Eye (tissue), 1 donor: ENCODE results near the gene MSRB1.
"Not testable (repeated sequence)": the region's sequence is repeated elsewhere in the genome, so short reads cannot be mapped to it uniquely, and the experiment has no call there.

Experiments used
- DNase-seq: peaks from one replicate; pipeline ENCODE4 v3.0.0-alpha.2; 2015

The MSRB1 gene

DNA sequence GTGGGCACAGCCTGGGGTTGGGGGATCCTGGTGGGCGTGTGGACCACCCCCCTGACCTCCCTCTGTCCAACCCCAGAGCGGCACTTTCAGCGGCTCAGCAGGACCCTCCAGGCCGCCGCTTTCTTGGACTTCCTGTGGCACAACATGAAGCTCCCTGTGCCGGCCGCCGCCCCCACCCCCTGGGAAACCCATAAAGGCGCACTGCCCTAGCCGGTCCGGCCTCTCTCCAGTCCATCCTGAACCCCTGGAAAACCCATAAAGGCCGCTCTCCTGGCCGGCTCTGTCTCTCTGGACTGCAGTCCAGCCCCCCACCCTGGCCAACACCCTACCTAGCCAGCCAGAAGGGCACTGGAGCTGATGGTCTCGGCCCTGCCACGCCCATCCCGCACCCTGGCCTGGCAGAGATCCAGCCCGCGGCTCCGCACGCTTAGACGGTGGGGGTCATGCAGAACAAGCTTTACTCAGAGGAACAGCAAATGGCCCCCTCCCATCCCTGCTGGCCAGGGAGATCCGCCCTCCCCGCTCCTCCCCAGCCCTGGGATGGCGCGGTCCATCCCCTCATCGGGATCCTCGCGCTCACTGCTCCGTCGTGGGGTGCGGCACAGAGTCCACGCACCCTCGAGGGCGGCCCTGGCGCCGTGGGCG is 35.6 kb upstream of the MSRB1 start:
- no peak for DNase-seq

GRCh38 chr16:1977875-1978268 is 34.9 kb upstream of the MSRB1 start:
- DNase-seq, result no peak

- no peak for DNase-seq
Observed at GRCh38 chr16:1976951-1977874, 34.2 kb upstream of the MSRB1 start.

GRCh38 chr16:1976216-1976520 is 33.2 kb upstream of the MSRB1 start:
- DNase-seq, result no peak

- DNase-seq, result no peak
Observed at GRCh38 chr16:1975432-1976215, 32.6 kb upstream of the MSRB1 start.

GRCh38 chr16:1974157-1975070 is 31.4 kb upstream of the MSRB1 start:
- no peak for DNase-seq

- no peak for DNase-seq
Observed at GRCh38 chr16:1973461-1974156, 30.6 kb upstream of the MSRB1 start.

DNA sequence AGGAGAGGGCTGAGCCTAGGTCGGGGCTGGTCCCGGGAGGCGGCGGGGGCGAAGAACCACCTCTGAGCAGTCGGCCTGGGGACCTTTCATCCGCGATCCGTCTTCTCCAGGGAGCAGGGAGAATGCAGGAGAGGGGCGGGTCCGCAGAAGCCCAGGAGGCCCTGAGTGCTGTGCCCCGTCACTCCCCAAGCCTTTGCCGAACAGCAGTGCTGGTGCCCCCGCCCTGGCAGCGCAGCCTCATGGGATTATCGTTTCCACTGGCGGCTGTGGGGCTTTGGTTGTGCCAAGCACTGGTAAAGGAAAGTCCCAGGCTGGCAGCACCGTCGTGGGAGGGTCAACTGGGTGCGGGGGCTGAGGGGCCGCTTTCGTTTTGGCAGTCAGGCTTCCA is 29.5 kb upstream of the MSRB1 start:
- no peak for DNase-seq

- DNase-seq, result peak; percentile 97
Observed at GRCh38 chr16:1971796-1972489, 28.9 kb upstream of the MSRB1 start, which contains the start of gene TBL3. Gene TBL3, plus strand, starts transcription at chr16:1972053. Its CDS starts 112 bp downstream, at chr16:1972165.

- no peak for DNase-seq
Observed at GRCh38 chr16:1968146-1968953, 25.4 kb upstream of the MSRB1 start.

- DNase-seq, result no peak
Observed at GRCh38 chr16:1966460-1966859, 23.5 kb upstream of the MSRB1 start, which contains the start of gene RNF151. Gene RNF151, plus strand, starts transcription at chr16:1966856. Its CDS starts 26 bp downstream, at chr16:1966882.

GRCh38 chr16:1965396-1966001 is 22.5 kb upstream of the MSRB1 start:
- DNase-seq, result no peak

DNA sequence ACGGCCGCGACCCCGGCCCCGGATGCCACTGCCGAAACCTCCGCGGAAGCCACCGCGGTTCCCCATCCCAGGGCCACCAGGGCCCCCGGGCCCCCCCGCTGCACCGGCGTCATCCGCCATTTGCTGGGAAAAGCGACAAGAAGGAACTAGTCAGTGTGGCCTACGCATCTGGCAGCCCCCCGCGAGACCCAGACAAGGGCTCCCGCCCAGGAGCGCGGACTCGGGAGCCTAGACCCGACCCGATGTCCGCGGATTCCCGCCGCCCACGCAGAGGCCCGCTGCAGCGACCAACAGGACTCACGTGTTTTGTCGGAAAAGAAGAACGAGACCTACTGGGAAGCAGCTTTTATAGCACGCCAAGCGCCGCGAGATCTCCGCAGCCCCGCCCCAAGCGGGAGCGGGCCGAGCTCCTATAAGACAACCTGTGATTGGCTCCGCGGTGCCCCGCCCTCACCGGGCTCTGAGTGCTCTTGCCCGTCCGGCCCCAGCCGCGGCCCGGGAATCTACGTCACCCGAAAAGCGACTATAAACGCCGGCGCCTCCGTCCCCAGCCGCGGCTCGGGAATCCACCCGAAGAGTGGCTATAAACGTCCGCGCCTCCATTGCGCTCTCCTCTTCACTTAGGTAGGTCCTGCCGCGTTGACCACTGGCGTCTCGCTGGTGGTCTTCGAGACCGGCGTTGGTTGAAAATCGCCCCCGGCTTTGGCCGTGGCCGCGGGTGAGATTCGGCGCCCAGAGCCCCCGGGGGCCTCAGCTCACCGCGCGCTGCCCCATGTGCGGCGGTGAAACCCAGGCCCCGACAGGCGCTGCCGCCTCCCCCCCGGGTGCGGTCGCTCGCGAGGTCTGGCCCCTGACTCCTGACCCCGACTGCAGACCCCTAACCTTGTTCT is 21.8 kb upstream of the MSRB1 start, which contains the start of gene RPS2:
Gene RPS2 (minus strand): TSS at position 321 of the 890 bp plus-strand sequence. CDS start 201 bp downstream, at position 120.
- peak; percentile 100 for DNase-seq

DNA sequence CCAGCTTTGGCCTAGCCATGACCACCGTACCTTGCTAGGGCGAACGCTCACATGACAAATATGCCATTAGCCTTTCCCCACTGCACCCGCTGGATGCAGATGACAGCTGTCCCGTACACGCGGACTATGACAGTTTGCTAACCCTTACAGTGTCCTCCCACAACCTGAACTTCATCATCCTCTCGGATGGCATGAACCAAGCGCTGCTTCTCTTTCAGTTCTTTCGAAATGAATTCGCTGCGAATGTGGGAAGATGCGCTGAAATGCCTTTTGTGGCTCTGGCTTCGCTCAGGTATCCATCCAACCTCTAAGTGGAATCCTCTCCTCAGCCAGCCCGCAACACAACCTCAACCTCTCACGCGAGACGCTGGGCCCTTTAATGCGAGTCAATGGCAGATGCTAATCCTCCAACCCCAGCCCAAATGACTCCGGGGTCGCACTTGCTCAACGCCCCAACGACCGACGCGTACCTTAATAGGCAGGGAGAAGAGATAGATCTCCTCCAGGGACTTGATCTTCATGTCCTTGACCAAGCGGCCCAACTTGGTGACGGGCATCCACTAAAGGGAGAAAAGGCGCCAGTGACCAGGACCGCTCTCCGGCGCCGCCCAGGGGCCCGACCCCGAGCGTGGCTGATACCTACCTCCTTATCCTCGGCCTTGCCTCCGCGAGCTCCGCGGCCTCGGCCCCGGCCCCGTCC is 21.0 kb upstream of the MSRB1 start:
- DNase-seq, result peak; percentile 78

DNA sequence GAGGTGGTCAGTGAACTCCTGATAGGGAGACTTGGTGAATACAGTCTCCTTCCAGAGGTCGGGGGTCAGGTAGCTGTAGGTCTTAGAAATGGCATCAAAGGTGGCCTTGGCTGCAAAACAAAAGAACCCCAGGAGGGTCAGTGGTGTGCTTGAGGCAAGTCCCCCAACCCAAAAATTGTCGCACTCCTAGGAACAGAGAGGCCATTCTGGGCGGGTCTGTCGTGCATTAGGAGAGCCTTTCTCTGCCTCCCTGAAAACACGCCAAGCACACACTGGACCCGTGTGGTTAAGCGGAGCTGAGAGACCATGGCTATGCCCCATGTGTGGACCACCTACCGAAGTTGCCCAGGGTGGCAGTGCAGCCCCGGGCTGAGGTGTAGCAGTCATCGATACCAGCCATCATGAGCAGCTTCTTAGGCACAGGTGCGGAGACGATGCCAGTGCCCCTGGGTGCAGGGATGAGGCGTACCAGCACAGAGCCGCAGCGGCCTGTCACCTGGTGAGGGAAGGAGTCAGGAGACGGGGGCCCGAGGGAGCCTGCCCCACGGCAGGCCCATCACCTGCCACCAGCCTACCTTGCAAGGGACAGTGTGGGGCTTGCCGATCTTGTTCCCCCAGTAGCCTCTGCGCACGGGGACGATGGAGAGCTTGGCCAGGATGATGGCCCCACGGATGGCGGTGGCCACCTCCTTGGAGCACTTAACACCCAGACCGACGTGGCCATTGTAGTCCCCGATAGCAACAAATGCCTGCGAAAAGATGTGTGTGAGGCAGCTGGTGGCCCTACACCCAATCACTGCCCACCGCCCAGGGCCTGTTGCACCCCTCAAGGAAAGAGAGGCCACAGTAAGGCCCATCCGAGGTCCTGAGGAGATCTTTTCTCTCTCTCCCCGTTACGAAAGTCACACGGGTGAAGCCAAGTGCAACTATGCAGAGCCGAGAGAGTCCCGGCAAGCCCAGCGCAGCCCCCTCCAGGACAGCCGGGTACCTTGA is 19.5 kb upstream of the MSRB1 start:
- not testable (repeated sequence) for DNase-seq

- DNase-seq, result no peak
Observed at GRCh38 chr16:1961651-1962067, 18.7 kb upstream of the MSRB1 start.
